Ishikawa (cell line): Measurements from ENCODE around the gene NSUN6.

Source experiments
- EGR1 ChIP-seq: IDR thresholded peaks from 2 replicates; pipeline ENCODE4 v1.6.1; 2012
- EP300 ChIP-seq: IDR thresholded peaks from 2 replicates; pipeline ENCODE4 v1.6.1; 2012; ENCODE audit warnings: borderline replicate concordance
- TEAD4 ChIP-seq: IDR thresholded peaks from 2 replicates; pipeline ENCODE4 v1.6.1; 2012
- USF1 ChIP-seq: IDR thresholded peaks from 2 replicates; pipeline ENCODE4 v1.6.1; 2012
- TF ChIP-seq, protein P1 (sequence below): IDR thresholded peaks from 2 replicates; pipeline ENCODE4 v1.6.1; 2012; ENCODE audit warnings: low read depth, mild to moderate bottlenecking

DNA sequence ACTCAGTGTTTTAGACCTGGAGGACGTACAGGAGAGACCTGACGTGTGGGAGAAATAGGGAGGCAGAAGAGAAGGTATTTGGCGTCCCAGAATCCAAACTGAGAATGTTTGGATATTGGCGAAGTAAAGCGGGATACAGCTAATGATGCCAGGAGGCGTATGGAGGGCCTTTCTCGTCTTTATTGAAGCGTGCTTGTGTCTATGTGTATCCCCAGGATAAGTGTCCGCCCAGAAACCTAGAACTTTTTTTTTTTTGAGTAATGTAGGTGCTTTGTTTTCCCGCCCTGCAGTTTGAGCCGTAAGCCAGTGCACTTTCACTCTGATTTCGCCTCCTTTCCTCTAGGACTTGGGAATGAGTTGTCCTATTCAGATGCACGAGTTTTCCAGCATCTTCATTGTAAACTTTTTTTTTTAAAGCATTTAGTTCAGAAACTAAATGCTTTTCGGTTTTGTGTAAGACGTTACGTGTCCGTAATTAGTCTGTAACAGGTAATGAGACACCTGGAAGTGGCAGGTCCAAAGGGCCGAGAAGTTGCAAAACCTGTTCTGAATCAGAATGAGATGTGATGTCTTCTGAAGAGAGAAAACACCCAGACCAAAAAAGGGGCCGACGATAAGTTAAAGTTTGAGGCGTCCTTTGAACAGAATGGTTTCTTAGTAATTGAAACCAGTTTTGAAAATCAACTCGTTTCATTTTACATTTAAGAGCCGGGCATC, 8.6 kb upstream of the NSUN6 start:
- no peak for TF ChIP-seq EGR1
- TF ChIP-seq USF1, result no peak
- no peak for TF ChIP-seq EP300
- no peak for TF ChIP-seq TEAD4
- TF ChIP-seq, protein P1, sequence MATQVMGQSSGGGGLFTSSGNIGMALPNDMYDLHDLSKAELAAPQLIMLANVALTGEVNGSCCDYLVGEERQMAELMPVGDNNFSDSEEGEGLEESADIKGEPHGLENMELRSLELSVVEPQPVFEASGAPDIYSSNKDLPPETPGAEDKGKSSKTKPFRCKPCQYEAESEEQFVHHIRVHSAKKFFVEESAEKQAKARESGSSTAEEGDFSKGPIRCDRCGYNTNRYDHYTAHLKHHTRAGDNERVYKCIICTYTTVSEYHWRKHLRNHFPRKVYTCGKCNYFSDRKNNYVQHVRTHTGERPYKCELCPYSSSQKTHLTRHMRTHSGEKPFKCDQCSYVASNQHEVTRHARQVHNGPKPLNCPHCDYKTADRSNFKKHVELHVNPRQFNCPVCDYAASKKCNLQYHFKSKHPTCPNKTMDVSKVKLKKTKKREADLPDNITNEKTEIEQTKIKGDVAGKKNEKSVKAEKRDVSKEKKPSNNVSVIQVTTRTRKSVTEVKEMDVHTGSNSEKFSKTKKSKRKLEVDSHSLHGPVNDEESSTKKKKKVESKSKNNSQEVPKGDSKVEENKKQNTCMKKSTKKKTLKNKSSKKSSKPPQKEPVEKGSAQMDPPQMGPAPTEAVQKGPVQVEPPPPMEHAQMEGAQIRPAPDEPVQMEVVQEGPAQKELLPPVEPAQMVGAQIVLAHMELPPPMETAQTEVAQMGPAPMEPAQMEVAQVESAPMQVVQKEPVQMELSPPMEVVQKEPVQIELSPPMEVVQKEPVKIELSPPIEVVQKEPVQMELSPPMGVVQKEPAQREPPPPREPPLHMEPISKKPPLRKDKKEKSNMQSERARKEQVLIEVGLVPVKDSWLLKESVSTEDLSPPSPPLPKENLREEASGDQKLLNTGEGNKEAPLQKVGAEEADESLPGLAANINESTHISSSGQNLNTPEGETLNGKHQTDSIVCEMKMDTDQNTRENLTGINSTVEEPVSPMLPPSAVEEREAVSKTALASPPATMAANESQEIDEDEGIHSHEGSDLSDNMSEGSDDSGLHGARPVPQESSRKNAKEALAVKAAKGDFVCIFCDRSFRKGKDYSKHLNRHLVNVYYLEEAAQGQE, result no peak
